Breast epithelium (tissue), 4 donors: ENCODE results near the gene RASA3. TPM values are rescaled to one million over a fixed set of nuclear protein-coding genes. Genes with fewer than 3 reads are reported as not detected.

Source experiments
- DNase-seq, 2 donors: peaks; one replicate each; pipeline ENCODE4 v3.0.0-alpha.2; 2019; ENCODE audit warnings: low spot score in 2 of 2
- H3K27ac ChIP-seq, 2 donors: fragments of 200-600 bp; sonication (generic) in 1 of 2; one replicate each; pipeline ENCODE4 v1.5.1; 2016 to 2019; ENCODE audit warnings: mild to moderate bottlenecking in 1 of 2
- H3K27me3 ChIP-seq, 2 donors: fragments of 200-600 bp; sonication (generic) in 1 of 2; one replicate each; pipeline versions ENCODE4 v1.5.1 to v1.6.0; 2017 to 2019; ENCODE audit warnings: control low read depth in 1 of 2, mild to moderate bottlenecking in 1 of 2
- H3K36me3 ChIP-seq: fragments of 200-600 bp; one replicate; pipeline ENCODE4 v1.5.1; 2019
- H3K4me1 ChIP-seq, 2 donors: fragments of 200-600 bp; sonication (generic); one replicate each; pipeline ENCODE4 v1.5.1; 2016 to 2019; ENCODE audit warnings: control low read depth in 1 of 2
- H3K4me3 ChIP-seq, 3 donors: fragments of 200-600 bp; sonication (generic); 1 replicate in 2 of 3; 2 replicates in 1 of 3; pipeline ENCODE4 v1.5.1; 2016 to 2019; ENCODE audit warnings: mild to moderate bottlenecking in 3 of 3, moderate library complexity in 2 of 3
- H3K9me3 ChIP-seq, 2 donors: fragments of 200-600 bp; sonication (generic) in 1 of 2; one replicate each; pipeline ENCODE4 v1.5.1; 2016 to 2019; ENCODE audit warnings: control low read depth in 1 of 2
- CTCF ChIP-seq, 3 donors: fragments of 450-650 bp; IDR thresholded peaks; one replicate each; pipeline ENCODE4 v1.5.1; 2016 to 2017; ENCODE audit warnings: antibody characterized with exemption in 3 of 3, mild to moderate bottlenecking in 3 of 3, moderate library complexity in 3 of 3
- POLR2A ChIP-seq: fragments of 450-650 bp; IDR thresholded peaks from one replicate; pipeline ENCODE4 v1.6.1; 2016; ENCODE audit warnings: antibody characterized with exemption, mild to moderate bottlenecking, moderate library complexity
- POLR2AphosphoS5 ChIP-seq, 3 donors: sonication (generic); formaldehyde crosslinking; IDR thresholded peaks; one replicate each; pipeline ENCODE4 v1.6.1; 2017; ENCODE audit warnings: antibody characterized with exemption in 3 of 3
- intact Hi-C: fragments of 100-400 bp; cut with DNase I; formaldehyde crosslinking; loops from one replicate; pipeline ENCODE4 v1.15.1; 2023; ENCODE audit warnings: low total_unique reads
- total RNA-seq, 3 donors: library from RNA; depleted of rRNA; stranded (reverse); fragments of >200 nt; gene quantifications; one replicate each; pipeline ENCODE4 v1.1.0, GENCODE V29; 2016

Gene RASA3
- total RNA-seq, 3 donors from 2014 or later: 14.2 to 54.9 (median 31.5) TPM

- no peaks in the 10 kb centered on the region for H3K27me3 ChIP-seq
- intact Hi-C loops: loop anchor here (1.0 kb wide), 1 partner anchor 28 kb away; no protein-coding TSS in a partner anchor
- H3K9me3 ChIP-seq: no peaks in the 10 kb centered on the region
- peaks cover 18 to 23% of the 10 kb centered on the region in 2 donors for H3K4me1 ChIP-seq
- H3K4me3 ChIP-seq: peak overlapping the region in 1 of 3 donors; percentile 30
- H3K27ac ChIP-seq: peak overlapping the region; percentile 95 to 98
- peak in 1 of 2 donors; percentile 51 for DNase-seq
- no peak for TF ChIP-seq CTCF (IDR thresholded peaks at IDR 0.05)
- no peak for TF ChIP-seq POLR2AphosphoS5 (IDR thresholded peaks at IDR 0.05)
- TF ChIP-seq POLR2A: no peak
- no peaks in the 10 kb centered on the region for H3K36me3 ChIP-seq
Measured at GRCh38 chr13:114069376-114070097, 62.9 kb downstream of the RASA3 start.

GRCh38 chr13:114068656-114069318, 63.6 kb downstream of the RASA3 start:
- peak overlapping the region in 1 of 3 donors; percentile 30 for H3K4me3 ChIP-seq
- H3K27me3 ChIP-seq: no peaks in the 10 kb centered on the region
- H3K36me3 ChIP-seq: no peaks in the 10 kb centered on the region
- DNase-seq: peak in 1 of 2 donors; percentile 41
- peaks cover 18 to 26% of the 10 kb centered on the region in 2 donors for H3K4me1 ChIP-seq
- TF ChIP-seq CTCF (IDR thresholded peaks at IDR 0.05): no peak
- TF ChIP-seq POLR2AphosphoS5 (IDR thresholded peaks at IDR 0.05): peak; percentile 22 to 57 (median 53)
- TF ChIP-seq POLR2A: no peak
- no peaks in the 10 kb centered on the region for H3K9me3 ChIP-seq
- intact Hi-C loops: no loop called here
- peak overlapping the region; percentile 95 to 98 for H3K27ac ChIP-seq

- Histone ChIP-seq H3K9me3 (no peaks in the 10 kb centered on the region), H3K4me1 (peaks cover 18 to 26% of the 10 kb centered on the region in 2 donors), H3K27me3 (no peaks in the 10 kb centered on the region), H3K4me3 (peak overlapping the region in 1 of 3 donors; percentile 22), H3K27ac (peak overlapping the region; percentile 95 to 98), H3K36me3 (no peaks in the 10 kb centered on the region)
- intact Hi-C loops: no loop called here
- DNase-seq: no peak
- no peak for TF ChIP-seq POLR2A
- TF ChIP-seq CTCF (IDR thresholded peaks at IDR 0.05): no peak
- TF ChIP-seq POLR2AphosphoS5 (IDR thresholded peaks at IDR 0.05): no peak
Measured at GRCh38 chr13:114067886-114068651, 64.4 kb downstream of the RASA3 start.

GRCh38 chr13:114067381-114067885, 65.0 kb downstream of the RASA3 start:
- peak overlapping the region; percentile 95 to 98 for H3K27ac ChIP-seq
- intact Hi-C loops: no loop called here
- H3K4me1 ChIP-seq: peaks cover 18 to 26% of the 10 kb centered on the region in 2 donors
- H3K4me3 ChIP-seq: peak overlapping the region in 1 of 3 donors; percentile 22
- H3K27me3 ChIP-seq: no peaks in the 10 kb centered on the region
- H3K36me3 ChIP-seq: no peaks in the 10 kb centered on the region
- TF ChIP-seq POLR2A: no peak
- TF ChIP-seq CTCF (IDR thresholded peaks at IDR 0.05): no peak
- peak in 1 of 3 donors; percentile 16 for TF ChIP-seq POLR2AphosphoS5 (IDR thresholded peaks at IDR 0.05)
- H3K9me3 ChIP-seq: no peaks in the 10 kb centered on the region
- no peak for DNase-seq
